ENCODE results near the gene KLHL6. TPM values are rescaled to one million over a fixed set of nuclear protein-coding genes. Genes with fewer than 3 reads are reported as not detected.

The KLHL6 gene
- total RNA-seq, 1 donor from 2014 or later = not detected

DNA sequence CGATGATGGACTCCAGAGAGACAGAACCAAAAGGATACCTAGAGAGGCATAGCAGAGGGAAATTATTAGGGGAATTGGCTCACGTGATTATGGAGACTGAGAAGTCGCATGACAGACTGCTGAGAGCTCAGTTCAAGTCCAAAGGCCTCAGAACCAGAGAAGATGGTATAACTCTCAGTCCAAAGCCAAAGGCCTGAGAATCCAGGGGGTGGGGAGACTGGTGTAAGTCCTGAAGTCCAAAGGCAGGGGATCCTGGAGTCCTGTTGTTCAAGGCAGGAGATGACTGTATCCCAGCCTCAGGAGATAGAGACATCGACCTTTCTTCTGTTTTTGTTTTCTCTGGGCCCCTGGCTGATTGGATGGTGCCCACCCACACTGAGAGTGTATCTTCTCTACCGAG is 1.2 kb upstream of the KLHL6 start:
- Mint-ChIP-seq H3K27me3 (ENCODE audit: unreplicated experiment) (no peaks in the 10 kb centered on the region), H3K27ac (ENCODE audit: unreplicated experiment) (no peak overlapping the region), H3K9me3 (ENCODE audit: unreplicated experiment) (no peaks in the 10 kb centered on the region), H3K36me3 (ENCODE audit: unreplicated experiment) (no peaks in the 10 kb centered on the region), H3K4me3 (ENCODE audit: unreplicated experiment) (no peak overlapping the region), H3K4me1 (ENCODE audit: low read depth, unreplicated experiment) (no peaks in the 10 kb centered on the region)
- no peak for DNase-seq
- TF ChIP-seq, protein P1, sequence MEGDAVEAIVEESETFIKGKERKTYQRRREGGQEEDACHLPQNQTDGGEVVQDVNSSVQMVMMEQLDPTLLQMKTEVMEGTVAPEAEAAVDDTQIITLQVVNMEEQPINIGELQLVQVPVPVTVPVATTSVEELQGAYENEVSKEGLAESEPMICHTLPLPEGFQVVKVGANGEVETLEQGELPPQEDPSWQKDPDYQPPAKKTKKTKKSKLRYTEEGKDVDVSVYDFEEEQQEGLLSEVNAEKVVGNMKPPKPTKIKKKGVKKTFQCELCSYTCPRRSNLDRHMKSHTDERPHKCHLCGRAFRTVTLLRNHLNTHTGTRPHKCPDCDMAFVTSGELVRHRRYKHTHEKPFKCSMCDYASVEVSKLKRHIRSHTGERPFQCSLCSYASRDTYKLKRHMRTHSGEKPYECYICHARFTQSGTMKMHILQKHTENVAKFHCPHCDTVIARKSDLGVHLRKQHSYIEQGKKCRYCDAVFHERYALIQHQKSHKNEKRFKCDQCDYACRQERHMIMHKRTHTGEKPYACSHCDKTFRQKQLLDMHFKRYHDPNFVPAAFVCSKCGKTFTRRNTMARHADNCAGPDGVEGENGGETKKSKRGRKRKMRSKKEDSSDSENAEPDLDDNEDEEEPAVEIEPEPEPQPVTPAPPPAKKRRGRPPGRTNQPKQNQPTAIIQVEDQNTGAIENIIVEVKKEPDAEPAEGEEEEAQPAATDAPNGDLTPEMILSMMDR (IDR thresholded peaks at IDR 0.05; ENCODE audit: partially characterized antibody, unreplicated experiment) = no peak

DNA sequence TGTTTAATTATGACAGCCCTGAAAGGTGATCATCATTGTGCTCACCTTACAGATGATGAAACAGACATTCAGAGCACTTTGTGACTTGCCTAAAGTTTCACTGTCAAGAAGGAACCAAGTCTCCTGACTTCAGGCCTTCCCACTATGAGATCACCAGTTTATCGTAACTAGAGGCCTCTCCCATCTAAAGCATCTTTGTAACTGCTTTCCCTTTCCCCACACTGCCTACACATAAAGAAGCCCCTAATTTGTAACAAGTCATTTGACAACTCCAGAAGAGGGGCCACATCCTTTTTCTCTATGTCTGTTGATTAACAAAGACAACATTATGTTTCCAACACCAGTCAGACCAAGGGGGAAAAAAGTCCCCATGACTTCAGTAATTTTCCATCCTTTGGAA is 1.1 kb downstream of the KLHL6 start:
- Mint-ChIP-seq H3K27me3 (ENCODE audit: unreplicated experiment) (no peaks in the 10 kb centered on the region), H3K4me3 (ENCODE audit: unreplicated experiment) (no peak overlapping the region), H3K9me3 (ENCODE audit: unreplicated experiment) (no peaks in the 10 kb centered on the region), H3K4me1 (ENCODE audit: low read depth, unreplicated experiment) (no peaks in the 10 kb centered on the region), H3K27ac (ENCODE audit: unreplicated experiment) (no peak overlapping the region), H3K36me3 (ENCODE audit: unreplicated experiment) (no peaks in the 10 kb centered on the region)
- TF ChIP-seq, protein P1 (IDR thresholded peaks at IDR 0.05; ENCODE audit: partially characterized antibody, unreplicated experiment) = no peak
- DNase-seq = no peak

DNA sequence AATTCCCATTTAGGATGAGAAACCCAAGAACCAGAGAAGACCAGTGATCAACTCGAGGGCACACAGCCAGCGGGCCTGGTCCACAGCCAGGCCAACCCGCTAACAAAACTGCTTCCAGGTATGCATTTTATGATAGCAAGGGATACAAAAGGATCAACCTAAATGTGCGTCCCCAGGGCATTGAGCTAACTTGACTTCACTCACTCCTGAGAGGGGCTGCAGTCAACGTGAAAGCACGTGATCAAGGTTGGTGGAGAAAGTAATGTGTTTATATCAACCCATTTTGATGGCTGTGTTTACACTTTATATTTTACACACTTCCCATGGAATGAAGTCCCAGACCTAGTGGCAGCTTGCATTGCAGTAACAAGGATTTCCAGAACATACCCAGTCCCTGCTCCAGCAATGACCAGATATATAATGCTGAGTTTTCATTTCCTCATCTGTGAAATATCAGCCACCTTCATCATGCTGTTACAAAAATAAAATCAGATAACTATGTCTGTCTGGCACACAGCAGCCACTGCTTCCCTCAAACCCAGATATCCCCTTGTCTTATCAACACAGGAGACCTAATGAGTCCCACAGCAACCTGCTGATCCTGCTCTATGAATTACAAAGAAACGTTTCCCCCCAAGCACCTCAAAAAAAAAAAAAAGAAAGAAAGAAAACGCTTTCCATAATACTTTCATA is 2.0 kb downstream of the KLHL6 start:
- Mint-ChIP-seq H3K9me3 (ENCODE audit: unreplicated experiment) (no peaks in the 10 kb centered on the region), H3K4me3 (ENCODE audit: unreplicated experiment) (no peak overlapping the region), H3K27me3 (ENCODE audit: unreplicated experiment) (no peaks in the 10 kb centered on the region), H3K27ac (ENCODE audit: unreplicated experiment) (no peak overlapping the region), H3K4me1 (ENCODE audit: low read depth, unreplicated experiment) (no peaks in the 10 kb centered on the region), H3K36me3 (ENCODE audit: unreplicated experiment) (no peaks in the 10 kb centered on the region)
- TF ChIP-seq, protein P1 (IDR thresholded peaks at IDR 0.05; ENCODE audit: partially characterized antibody, unreplicated experiment) = no peak
- no peak for DNase-seq

DNA sequence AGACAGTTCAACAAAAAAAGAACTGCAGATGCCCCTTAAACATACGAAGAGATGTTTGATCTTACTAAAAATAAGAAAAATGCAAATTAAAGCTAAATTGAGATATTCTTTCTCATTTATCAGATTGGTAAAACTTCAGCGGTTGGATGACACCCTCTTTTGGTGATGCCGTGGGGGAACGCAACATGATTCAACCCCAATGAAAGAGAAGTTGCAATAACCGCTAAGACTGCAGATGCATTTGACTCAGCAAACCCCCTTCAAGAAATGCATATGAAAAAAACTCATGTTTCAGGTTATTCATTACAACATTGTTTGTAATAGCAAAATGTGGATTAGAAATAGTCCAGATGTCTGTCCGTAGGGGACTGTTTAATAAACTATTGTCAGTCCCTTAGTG is 3.6 kb downstream of the KLHL6 start:
- DNase-seq = no peak
- Mint-ChIP-seq H3K36me3 (ENCODE audit: unreplicated experiment) (no peaks in the 10 kb centered on the region), H3K27ac (ENCODE audit: unreplicated experiment) (no peak overlapping the region), H3K27me3 (ENCODE audit: unreplicated experiment) (peaks cover 2% of the 10 kb centered on the region), H3K4me3 (ENCODE audit: unreplicated experiment) (no peak overlapping the region), H3K4me1 (ENCODE audit: low read depth, unreplicated experiment) (no peaks in the 10 kb centered on the region), H3K9me3 (ENCODE audit: unreplicated experiment) (no peaks in the 10 kb centered on the region)
- TF ChIP-seq, protein P1 (IDR thresholded peaks at IDR 0.05; ENCODE audit: partially characterized antibody, unreplicated experiment) = no peak

DNA sequence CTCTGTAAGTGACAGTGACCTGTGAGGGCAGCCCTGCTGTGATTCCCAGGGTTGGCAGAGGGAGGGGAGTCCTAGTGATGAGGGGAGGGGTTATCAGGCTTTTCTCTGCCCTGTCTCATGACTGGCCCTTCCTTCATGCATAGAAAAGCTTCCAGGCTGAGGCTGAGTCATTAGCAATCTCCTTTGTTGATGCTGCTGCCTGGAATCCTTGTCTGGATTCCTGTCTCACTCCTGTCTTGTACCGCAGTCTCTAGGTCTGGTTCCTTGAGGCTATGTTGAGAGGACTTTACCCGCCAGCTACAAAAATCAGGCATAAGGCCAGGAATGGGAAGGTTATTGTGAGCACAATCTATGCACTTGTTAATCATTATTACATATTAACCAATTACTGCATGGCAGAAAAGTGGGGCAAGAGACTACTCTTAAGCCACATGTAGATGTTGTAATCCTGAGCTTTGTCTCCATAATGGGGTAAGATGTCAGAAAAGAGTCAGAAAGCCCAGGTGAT is 7.2 kb downstream of the KLHL6 start:
- TF ChIP-seq, protein P1 (IDR thresholded peaks at IDR 0.05; ENCODE audit: partially characterized antibody, unreplicated experiment) = no peak
- Mint-ChIP-seq H3K4me1 (ENCODE audit: low read depth, unreplicated experiment) (no peaks in the 10 kb centered on the region), H3K9me3 (ENCODE audit: unreplicated experiment) (no peaks in the 10 kb centered on the region), H3K4me3 (ENCODE audit: unreplicated experiment) (no peak overlapping the region), H3K27ac (ENCODE audit: unreplicated experiment) (no peak overlapping the region), H3K27me3 (ENCODE audit: unreplicated experiment) (peaks cover 7% of the 10 kb centered on the region), H3K36me3 (ENCODE audit: unreplicated experiment) (no peaks in the 10 kb centered on the region)
- DNase-seq = no peak
